ENCODE data around the gene CGNL1. TPM values are rescaled to one million over a fixed set of nuclear protein-coding genes. Genes with fewer than 3 reads are reported as not detected.

Gene CGNL1
- total RNA-seq, 1 experiment from 2014 or later = 34.6 TPM

GRCh38 chr15:57580866-57581265, 204.6 kb downstream of the CGNL1 start:
- Histone ChIP-seq H2BK120ac (ENCODE audit: low read depth, low read length, poor library complexity, severe bottlenecking) (no peak overlapping the region), H2AK5ac (ENCODE audit: insufficient read length, low read length) (no peak overlapping the region), H4K91ac (ENCODE audit: insufficient read length, low read depth, low read length) (no peak overlapping the region), H3K79me1 (ENCODE audit: insufficient read depth, low read depth, low read length, poor library complexity, severe bottlenecking) (no peaks in the 10 kb centered on the region), H2BK15ac (ENCODE audit: low read depth, low read length) (no peak overlapping the region), H3T11ph (ENCODE audit: low read length) (no peak overlapping the region), H3K23me2 (ENCODE audit: insufficient read length, low read depth, low read length, poor library complexity, severe bottlenecking) (no peaks in the 10 kb centered on the region), H3K27ac (ENCODE audit: insufficient read length, low read depth, low read length) (no peak overlapping the region), H2BK20ac (ENCODE audit: low read depth, low read length, poor library complexity, severe bottlenecking) (no peak overlapping the region), H4K20me1 (ENCODE audit: control insufficient read depth, insufficient read depth, insufficient read length) (no peaks in the 10 kb centered on the region), H3K27me3 (ENCODE audit: insufficient read depth, low read length) (no peaks in the 10 kb centered on the region), H2BK5ac (ENCODE audit: insufficient read length, low read length) (no peak overlapping the region), H3K4me1 (ENCODE audit: insufficient read depth, low read length) (no peaks in the 10 kb centered on the region), H3K4me2 (ENCODE audit: insufficient read depth, insufficient read length, low read length) (no peak overlapping the region), H3K23ac (ENCODE audit: insufficient read length, low read depth, low read length) (no peak overlapping the region), H3K9ac (ENCODE audit: extremely low read depth, insufficient read length, low read length) (no peak overlapping the region), H3K9me3 (ENCODE audit: control insufficient read depth, low read depth, low read length) (no peaks in the 10 kb centered on the region), H3K18ac (ENCODE audit: insufficient read length, low read depth, low read length) (no peak overlapping the region), H3K56ac (ENCODE audit: insufficient read length, low read depth, low read length) (no peak overlapping the region), H4K5ac (ENCODE audit: insufficient read length, low read depth, low read length) (no peak overlapping the region), H3K4ac (ENCODE audit: low read depth, low read length) (no peak overlapping the region), H2AFZ (ENCODE audit: low read length) (no peak overlapping the region), H4K8ac (replicated peaks; ENCODE audit: insufficient read length, low read depth, low read length) (no peak overlapping the region), H2BK12ac (ENCODE audit: insufficient read length, low read depth, low read length) (no peak overlapping the region), H3K14ac (ENCODE audit: insufficient read depth, low read length) (no peak overlapping the region), H3K79me2 (ENCODE audit: insufficient read depth, low read length) (no peaks in the 10 kb centered on the region)
- Mint-ChIP-seq H3K4me1 (no peaks in the 10 kb centered on the region), H3K36me3 (ENCODE audit: insufficient read depth in 1 of 3, low read depth in 3 of 3) (peaks cover 0 to 4% (median 0%) of the 10 kb centered on the region in 3 experiments; a peak in 2 of 7 replicates), H3K27me3 (ENCODE audit: low read depth) (peaks cover 3% of the 10 kb centered on the region), H3K27ac (no peak overlapping the region), H3K4me3 (no peak overlapping the region), H3K9me3 (peaks cover 6 to 7% of the 10 kb centered on the region in 2 experiments)
- WGBS (ENCODE audit: extremely low coverage, insufficient read length, low lambda C conversion rate) = no CpG with 5 or more reads among the region's 5 CpGs
- 0 out of 3 replicates have a peak, but pooled peaks have one; percentile 23 for TF ChIP-seq CTCF (conservative IDR thresholded peaks at IDR 0.05)
- DNase-seq = no peak
